Measurements from ENCODE around the gene EPHA8.

DNA sequence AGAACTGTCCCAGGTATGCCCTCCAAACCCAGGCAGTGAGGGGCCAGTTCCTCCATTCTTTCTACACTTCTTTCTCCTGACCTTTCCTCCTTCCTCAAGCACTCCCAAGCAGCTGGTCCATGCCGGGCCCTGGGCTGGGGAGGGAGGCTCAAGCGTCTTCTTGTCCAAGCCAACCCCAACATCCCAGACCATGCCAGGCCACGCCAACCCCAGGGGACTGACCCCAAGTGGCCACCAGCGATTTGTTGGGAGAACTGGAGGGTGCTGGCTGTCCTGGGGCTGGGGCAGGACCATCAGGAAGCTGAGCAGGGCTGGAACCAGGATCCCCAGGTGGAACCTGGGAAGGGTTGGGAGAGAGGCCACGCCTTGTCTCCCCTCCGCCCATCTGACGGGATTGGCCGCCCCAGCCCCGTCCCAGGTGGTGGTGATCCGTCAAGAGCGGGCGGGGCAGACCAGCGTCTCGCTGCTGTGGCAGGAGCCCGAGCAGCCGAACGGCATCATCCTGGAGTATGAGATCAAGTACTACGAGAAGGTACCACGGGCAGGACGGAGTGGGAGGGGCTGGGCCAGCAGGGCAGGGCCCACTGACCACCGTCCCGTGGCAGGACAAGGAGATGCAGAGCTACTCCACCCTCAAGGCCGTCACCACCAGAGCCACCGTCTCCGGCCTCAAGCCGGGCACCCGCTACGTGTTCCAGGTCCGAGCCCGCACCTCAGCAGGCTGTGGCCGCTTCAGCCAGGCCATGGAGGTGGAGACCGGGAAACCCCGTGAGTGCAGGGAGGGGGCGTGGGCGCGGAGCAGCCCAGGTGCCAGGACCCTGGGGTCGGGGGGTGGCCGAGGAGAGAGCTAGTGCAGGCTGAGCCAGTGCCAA is 29.9 kb downstream of the EPHA8 start:
- TF ChIP-seq, protein P1, sequence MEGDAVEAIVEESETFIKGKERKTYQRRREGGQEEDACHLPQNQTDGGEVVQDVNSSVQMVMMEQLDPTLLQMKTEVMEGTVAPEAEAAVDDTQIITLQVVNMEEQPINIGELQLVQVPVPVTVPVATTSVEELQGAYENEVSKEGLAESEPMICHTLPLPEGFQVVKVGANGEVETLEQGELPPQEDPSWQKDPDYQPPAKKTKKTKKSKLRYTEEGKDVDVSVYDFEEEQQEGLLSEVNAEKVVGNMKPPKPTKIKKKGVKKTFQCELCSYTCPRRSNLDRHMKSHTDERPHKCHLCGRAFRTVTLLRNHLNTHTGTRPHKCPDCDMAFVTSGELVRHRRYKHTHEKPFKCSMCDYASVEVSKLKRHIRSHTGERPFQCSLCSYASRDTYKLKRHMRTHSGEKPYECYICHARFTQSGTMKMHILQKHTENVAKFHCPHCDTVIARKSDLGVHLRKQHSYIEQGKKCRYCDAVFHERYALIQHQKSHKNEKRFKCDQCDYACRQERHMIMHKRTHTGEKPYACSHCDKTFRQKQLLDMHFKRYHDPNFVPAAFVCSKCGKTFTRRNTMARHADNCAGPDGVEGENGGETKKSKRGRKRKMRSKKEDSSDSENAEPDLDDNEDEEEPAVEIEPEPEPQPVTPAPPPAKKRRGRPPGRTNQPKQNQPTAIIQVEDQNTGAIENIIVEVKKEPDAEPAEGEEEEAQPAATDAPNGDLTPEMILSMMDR (conservative IDR thresholded peaks at IDR 0.05) = no peak
- no peak for TF ChIP-seq ZFX (IDR thresholded peaks at IDR 0.05)

Measured in C4-2B (cell line).